Mononuclear cell (primary cell): ENCODE measurements around the gene HS3ST5. TPM values are rescaled to one million over a fixed set of nuclear protein-coding genes. Genes with fewer than 3 reads are reported as not detected.

Experiments
- H3K27me3 ChIP-seq: 2 replicates; pipeline ENCODE4 v1.6.0; 2011; ENCODE audit warnings: low read length, control low read depth; ENCODE audit not compliant: insufficient read depth
- H3K4me1 ChIP-seq: 2 replicates; pipeline ENCODE4 v1.5.1; 2011; ENCODE audit warnings: mild to moderate bottlenecking, low read length, control low read depth; ENCODE audit not compliant: insufficient read depth
- H3K4me3 ChIP-seq: 2 replicates; pipeline ENCODE4 v1.5.1; 2011; ENCODE audit warnings: mild to moderate bottlenecking, low read length, moderate library complexity
- H3K9me3 ChIP-seq: 2 replicates; pipeline ENCODE4 v1.5.1; 2011; ENCODE audit warnings: low read depth, mild to moderate bottlenecking, control low read depth, low read length
- total RNA-seq: library from RNA; depleted of rRNA; stranded (reverse); fragments of >200 nt; gene quantifications from one replicate; pipeline ENCODE4 v1.2.3, GENCODE V29; 2012

HS3ST5 gene
- total RNA-seq, 1 donor = not detected

- Histone ChIP-seq H3K9me3 (no peaks in the 10 kb centered on the region), H3K4me3 (no peak overlapping the region), H3K4me1 (no peaks in the 10 kb centered on the region), H3K27me3 (no peaks in the 10 kb centered on the region)
Measured at GRCh38 chr6:114304304-114304887, 38.4 kb downstream of the HS3ST5 start.

- Histone ChIP-seq H3K9me3 (no peaks in the 10 kb centered on the region), H3K4me1 (no peaks in the 10 kb centered on the region), H3K27me3 (no peaks in the 10 kb centered on the region), H3K4me3 (no peak overlapping the region)
Measured at GRCh38 chr6:114301596-114302219, 41.1 kb downstream of the HS3ST5 start.

- H3K4me1 ChIP-seq = no peaks in the 10 kb centered on the region
- H3K27me3 ChIP-seq = no peaks in the 10 kb centered on the region
- no peaks in the 10 kb centered on the region for H3K9me3 ChIP-seq
- H3K4me3 ChIP-seq = no peak overlapping the region
Measured at GRCh38 chr6:114297135-114297534, 45.7 kb downstream of the HS3ST5 start.

- Histone ChIP-seq H3K9me3 (no peaks in the 10 kb centered on the region), H3K4me3 (no peak overlapping the region), H3K4me1 (no peaks in the 10 kb centered on the region), H3K27me3 (no peaks in the 10 kb centered on the region)
Measured at GRCh38 chr6:114292431-114292830, 50.4 kb downstream of the HS3ST5 start.

- Histone ChIP-seq H3K9me3 (no peaks in the 10 kb centered on the region), H3K4me3 (no peak overlapping the region), H3K4me1 (no peaks in the 10 kb centered on the region), H3K27me3 (no peaks in the 10 kb centered on the region)
Measured at GRCh38 chr6:114291428-114291827, 51.4 kb downstream of the HS3ST5 start.

- no peaks in the 10 kb centered on the region for H3K27me3 ChIP-seq
- H3K4me3 ChIP-seq = no peak overlapping the region
- H3K9me3 ChIP-seq = no peaks in the 10 kb centered on the region
- H3K4me1 ChIP-seq = no peaks in the 10 kb centered on the region
Measured at GRCh38 chr6:114290864-114291263, 52.0 kb downstream of the HS3ST5 start.

GRCh38 chr6:114288701-114289495, 53.9 kb downstream of the HS3ST5 start:
- Histone ChIP-seq H3K27me3 (no peaks in the 10 kb centered on the region), H3K4me1 (no peaks in the 10 kb centered on the region), H3K9me3 (no peaks in the 10 kb centered on the region), H3K4me3 (no peak overlapping the region)

- Histone ChIP-seq H3K27me3 (no peaks in the 10 kb centered on the region), H3K9me3 (no peaks in the 10 kb centered on the region), H3K4me3 (no peak overlapping the region), H3K4me1 (no peaks in the 10 kb centered on the region)
Measured at GRCh38 chr6:114287461-114287860, 55.4 kb downstream of the HS3ST5 start.

GRCh38 chr6:114286211-114286610, 56.6 kb downstream of the HS3ST5 start:
- Histone ChIP-seq H3K9me3 (no peaks in the 10 kb centered on the region), H3K27me3 (no peaks in the 10 kb centered on the region), H3K4me3 (no peak overlapping the region), H3K4me1 (no peaks in the 10 kb centered on the region)

- no peaks in the 10 kb centered on the region for H3K27me3 ChIP-seq
- no peaks in the 10 kb centered on the region for H3K4me1 ChIP-seq
- H3K4me3 ChIP-seq = no peak overlapping the region
- no peaks in the 10 kb centered on the region for H3K9me3 ChIP-seq
Measured at GRCh38 chr6:114284281-114284680, 58.5 kb downstream of the HS3ST5 start.

GRCh38 chr6:114282292-114282691, 60.5 kb downstream of the HS3ST5 start:
- H3K27me3 ChIP-seq = no peaks in the 10 kb centered on the region
- H3K4me3 ChIP-seq = no peak overlapping the region
- no peaks in the 10 kb centered on the region for H3K9me3 ChIP-seq
- no peaks in the 10 kb centered on the region for H3K4me1 ChIP-seq

GRCh38 chr6:114281496-114281895, 61.3 kb downstream of the HS3ST5 start:
- no peaks in the 10 kb centered on the region for H3K9me3 ChIP-seq
- H3K4me1 ChIP-seq = no peaks in the 10 kb centered on the region
- no peak overlapping the region for H3K4me3 ChIP-seq
- H3K27me3 ChIP-seq = no peaks in the 10 kb centered on the region

- Histone ChIP-seq H3K4me3 (no peak overlapping the region), H3K27me3 (no peaks in the 10 kb centered on the region), H3K4me1 (no peaks in the 10 kb centered on the region), H3K9me3 (no peaks in the 10 kb centered on the region)
Measured at GRCh38 chr6:114280239-114280982, 62.4 kb downstream of the HS3ST5 start.

GRCh38 chr6:114277220-114277619, 65.6 kb downstream of the HS3ST5 start:
- H3K27me3 ChIP-seq = no peaks in the 10 kb centered on the region
- H3K9me3 ChIP-seq = no peaks in the 10 kb centered on the region
- H3K4me3 ChIP-seq = no peak overlapping the region
- H3K4me1 ChIP-seq = no peaks in the 10 kb centered on the region

- no peaks in the 10 kb centered on the region for H3K9me3 ChIP-seq
- no peak overlapping the region for H3K4me3 ChIP-seq
- no peaks in the 10 kb centered on the region for H3K27me3 ChIP-seq
- no peaks in the 10 kb centered on the region for H3K4me1 ChIP-seq
Measured at GRCh38 chr6:114276783-114277182, 66.0 kb downstream of the HS3ST5 start.
